Pulmonary artery endothelial cell (primary cell): Measurements from ENCODE around the gene FABP2. TPM values are rescaled to one million over a fixed set of nuclear protein-coding genes. Genes with fewer than 3 reads are reported as not detected.
"Not testable (repeated sequence)": the region's sequence is repeated elsewhere in the genome, so short reads cannot be mapped to it uniquely, and the experiment has no call there.

Experiments
- DNase-seq: peaks from one replicate; pipeline ENCODE4 v3.0.0-alpha.2; 2011; ENCODE audit warnings: low read depth, low spot score
- total RNA-seq: library from RNA; depleted of rRNA; stranded (reverse); fragments of >200 nt; gene quantifications from 2 replicates; pipeline ENCODE4 v1.2.3, GENCODE V29; 2014

The FABP2 gene
- total RNA-seq, 1 donor from 2014 or later = not detected

GRCh38 chr4:119310826-119311225 lies 11.1 kb downstream of the FABP2 start:
- DNase-seq = no peak

DNA sequence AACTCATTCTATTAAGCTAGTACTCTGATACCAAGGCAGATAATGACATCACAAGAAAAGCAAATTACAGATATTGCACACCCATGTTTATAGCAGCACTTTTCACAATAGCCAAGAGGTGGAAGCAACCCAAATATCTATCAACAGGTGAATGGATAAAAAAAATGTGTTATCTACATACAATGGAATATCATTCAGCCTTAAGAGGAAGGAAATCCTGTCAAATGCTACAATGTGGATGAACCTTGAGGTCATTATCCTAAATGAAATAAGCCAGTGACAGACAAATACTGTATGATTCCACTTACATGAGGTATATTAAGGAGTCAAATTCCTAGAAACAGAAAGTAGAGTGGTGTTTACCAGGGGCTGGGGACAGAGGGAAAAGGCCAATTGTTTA lies 14.3 kb downstream of the FABP2 start:
- DNase-seq = no peak

- no peak for DNase-seq
Measured at GRCh38 chr4:119304431-119304830, 17.5 kb downstream of the FABP2 start.

DNA sequence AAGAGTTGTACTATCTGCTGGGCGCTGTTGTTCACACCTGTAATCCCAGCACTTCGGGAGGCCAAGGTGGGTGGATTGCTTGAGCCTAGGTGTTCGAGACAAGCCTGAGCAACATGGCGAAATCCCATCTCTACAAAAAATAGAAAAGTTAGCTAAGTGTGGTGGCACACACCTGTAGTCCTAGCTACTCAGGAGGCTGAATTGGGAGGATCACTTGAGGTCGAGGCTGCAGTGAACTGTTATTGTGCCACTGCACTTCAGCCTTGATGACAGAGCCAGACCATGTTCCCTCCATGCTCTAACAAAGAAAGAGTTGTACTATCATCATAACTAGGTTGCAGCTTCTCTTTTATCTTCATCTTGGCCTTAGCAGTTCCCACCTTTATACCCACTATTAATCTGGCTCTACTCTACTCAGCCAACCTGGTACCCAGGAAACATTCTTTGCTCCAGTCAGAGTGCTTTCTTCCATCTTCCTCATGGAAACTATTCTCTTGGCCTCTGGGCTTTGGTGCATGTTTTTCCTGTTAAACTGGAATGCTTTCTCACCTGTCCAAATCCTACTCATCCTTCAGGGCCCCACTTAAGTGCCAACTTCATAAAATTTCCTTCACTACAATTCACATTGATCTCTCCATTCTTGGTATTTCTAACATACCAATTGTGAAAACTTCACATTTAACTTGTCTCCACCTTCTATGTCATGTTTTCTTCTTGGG lies 18.2 kb downstream of the FABP2 start:
- DNase-seq = no peak

- DNase-seq = no peak
Measured at GRCh38 chr4:119302073-119302832, 19.7 kb downstream of the FABP2 start.

DNA sequence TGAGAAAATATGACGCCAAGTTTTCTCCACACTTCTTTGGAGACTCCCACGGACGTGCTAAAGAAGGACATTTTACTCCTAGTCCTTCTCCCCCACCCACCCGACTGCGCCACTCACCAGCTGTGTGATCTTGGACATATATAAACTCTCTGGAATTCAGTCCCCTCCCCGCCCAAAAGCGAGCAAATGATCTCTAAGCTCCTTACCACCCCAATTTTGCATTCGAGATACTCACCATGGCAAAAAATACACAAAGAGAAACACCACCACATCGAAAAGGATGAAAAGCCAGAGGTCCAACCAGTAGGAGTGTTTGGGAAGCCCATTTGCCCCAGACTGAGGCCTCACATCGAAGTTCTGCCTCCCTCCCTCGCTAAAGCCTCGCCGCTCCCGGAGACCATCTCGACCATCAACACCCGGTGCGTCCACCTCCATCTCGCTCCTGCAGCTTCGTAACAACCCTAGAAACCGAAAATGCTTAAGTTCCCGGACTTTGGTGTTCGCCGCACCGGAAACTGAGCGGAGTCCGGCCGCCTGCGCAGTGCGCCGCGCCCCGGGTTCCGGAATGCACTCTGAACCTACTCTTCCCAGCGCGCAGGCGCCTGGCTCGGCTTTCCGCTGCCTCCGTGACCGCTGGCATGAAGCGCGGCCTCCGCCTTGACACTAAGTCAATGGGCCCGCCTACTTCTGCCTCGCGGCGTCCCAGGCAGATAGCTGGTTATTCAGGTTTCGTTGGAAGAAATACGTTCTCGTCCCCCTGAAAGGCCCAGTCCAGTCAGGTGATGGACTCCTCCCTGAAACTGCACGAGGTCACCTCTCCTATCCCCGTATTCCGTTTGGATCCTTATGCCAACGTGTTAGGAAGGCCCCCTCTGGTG lies 21.6 kb downstream of the FABP2 start:
- DNase-seq = peak; percentile 66

- DNase-seq = no peak
Measured at GRCh38 chr4:119299741-119300100, 22.2 kb downstream of the FABP2 start.

- no peak for DNase-seq
Measured at GRCh38 chr4:119299260-119299671, 22.7 kb downstream of the FABP2 start.

GRCh38 chr4:119297795-119298194 lies 24.1 kb downstream of the FABP2 start:
- DNase-seq = no peak

DNA sequence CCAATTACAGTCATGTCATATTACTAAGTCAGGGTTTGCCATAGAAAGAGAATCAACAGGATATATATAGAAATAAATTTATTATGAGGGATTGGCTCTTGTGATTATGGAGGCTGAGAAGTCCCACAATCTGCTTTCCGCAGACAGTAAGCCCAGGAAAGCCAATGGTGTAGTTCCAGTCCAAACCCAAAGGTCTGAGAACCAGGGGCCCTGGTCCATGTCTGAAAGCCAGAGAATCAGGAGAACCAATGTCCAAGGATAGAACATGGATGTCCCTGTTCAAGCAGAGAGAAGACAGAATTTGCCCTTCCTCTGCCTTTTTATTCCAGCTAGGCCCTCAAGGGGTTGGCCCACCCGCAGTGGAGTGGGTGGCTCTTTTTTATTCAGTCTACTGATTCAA lies 25.6 kb downstream of the FABP2 start:
- no peak for DNase-seq

DNA sequence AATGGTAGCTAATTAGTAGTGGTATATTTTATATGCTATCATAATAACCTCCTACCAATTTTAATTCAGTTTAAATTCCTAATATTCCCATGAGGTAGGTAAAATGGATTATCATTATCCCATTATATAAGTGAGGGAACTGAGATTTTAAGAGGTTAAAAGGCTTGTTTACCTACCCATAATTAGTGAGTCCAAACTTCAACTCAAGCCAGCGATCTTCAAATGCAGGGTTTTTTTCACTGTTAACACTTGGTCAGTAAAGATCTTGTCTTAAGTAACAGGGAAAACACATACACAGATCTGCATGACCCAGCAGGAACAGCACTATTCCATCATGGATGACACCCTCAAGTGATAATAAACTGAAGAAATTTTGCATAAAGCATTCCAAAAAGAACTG lies 31.3 kb downstream of the FABP2 start:
- DNase-seq = no peak

DNA sequence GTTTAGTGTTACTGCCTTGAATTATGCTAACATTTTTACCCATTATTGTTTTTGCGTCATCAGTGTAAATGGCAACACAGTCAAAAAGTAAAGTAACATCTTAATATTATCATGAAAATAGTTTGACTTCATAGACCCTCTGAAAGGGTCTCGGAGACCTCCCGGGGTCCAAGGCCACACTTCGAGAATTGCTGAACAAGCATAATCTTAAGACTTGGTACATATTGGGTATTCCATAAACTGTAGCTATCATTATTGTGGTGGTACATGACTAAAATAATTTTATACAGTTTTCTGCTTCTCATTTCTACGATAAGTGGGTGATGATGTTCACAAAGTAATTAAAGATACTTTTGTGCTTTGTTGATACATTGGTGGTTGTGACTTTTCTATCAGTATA lies 32.6 kb downstream of the FABP2 start:
- DNase-seq = no peak

DNA sequence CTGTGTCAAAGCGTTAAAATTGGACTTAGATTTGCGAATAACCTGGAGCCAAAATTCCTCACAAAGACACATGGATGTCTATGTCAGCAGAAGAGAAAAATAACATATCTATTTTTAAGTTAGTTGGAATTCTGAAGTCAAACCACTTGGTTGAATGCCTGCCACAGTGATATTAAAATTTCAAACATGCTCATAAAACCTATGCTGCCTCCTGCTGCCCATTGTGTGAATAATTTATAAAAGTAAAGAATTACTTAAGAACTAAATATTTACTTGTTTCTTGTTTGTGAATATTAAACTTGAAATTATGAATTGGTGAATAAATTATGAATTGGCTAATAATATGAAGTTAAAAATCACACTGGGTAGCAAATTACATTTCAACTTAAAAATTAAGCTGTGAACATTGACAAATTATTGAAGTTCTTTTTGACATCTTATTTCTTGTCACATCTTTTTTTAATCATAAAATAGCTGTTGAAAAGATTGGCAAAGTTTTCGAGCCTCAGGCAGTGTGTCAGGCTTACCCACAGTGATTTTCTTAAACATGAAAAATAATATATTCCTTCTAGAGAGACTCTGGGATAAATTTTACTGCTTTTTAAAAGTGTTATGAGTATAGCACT lies 35.4 kb downstream of the FABP2 start:
- DNase-seq = no peak

- DNase-seq = no peak
Measured at GRCh38 chr4:119284876-119285780, 36.8 kb downstream of the FABP2 start.

DNA sequence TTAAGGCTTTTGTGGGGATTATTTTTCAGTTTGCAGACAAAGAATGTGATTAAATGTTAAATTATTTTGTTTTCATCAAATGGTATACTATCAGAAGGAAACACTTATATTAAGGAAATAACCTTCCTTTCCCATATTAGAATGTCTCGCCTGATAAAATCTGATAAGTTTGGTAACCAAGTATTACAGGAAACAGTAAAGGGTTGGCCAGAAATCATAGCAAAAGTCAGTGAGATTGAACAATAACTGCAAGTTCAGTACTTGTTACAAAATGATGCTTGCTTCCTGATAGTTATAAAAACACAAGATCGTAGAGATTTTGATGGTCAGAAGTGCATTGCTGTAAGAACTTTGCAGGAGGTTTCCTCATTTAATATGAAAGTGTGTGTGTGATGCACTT lies 40.5 kb downstream of the FABP2 start:
- peak; percentile 87 for DNase-seq

DNA sequence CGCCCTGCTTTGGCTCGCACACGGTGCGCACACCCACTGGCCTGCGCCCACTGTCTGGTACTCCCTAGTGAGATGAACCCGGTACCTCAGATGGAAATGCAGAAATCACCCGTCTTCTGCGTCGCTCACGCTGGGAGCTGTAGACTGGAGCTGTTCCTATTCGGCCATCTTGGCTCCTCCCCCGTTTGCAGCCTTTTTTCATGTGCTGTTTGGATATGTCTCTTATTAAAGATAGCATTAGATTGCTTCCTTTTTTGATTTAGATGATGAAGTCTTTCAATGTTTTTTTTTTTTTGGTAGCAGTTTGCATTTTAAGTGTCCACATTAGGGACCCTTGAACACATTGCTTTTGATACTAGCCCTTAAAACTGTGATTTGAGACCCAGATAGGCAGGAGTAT lies 42.0 kb downstream of the FABP2 start:
- DNase-seq = not testable (repeated sequence)

- not testable (repeated sequence) for DNase-seq
Measured at GRCh38 chr4:119279541-119279940, 42.4 kb downstream of the FABP2 start.

DNA sequence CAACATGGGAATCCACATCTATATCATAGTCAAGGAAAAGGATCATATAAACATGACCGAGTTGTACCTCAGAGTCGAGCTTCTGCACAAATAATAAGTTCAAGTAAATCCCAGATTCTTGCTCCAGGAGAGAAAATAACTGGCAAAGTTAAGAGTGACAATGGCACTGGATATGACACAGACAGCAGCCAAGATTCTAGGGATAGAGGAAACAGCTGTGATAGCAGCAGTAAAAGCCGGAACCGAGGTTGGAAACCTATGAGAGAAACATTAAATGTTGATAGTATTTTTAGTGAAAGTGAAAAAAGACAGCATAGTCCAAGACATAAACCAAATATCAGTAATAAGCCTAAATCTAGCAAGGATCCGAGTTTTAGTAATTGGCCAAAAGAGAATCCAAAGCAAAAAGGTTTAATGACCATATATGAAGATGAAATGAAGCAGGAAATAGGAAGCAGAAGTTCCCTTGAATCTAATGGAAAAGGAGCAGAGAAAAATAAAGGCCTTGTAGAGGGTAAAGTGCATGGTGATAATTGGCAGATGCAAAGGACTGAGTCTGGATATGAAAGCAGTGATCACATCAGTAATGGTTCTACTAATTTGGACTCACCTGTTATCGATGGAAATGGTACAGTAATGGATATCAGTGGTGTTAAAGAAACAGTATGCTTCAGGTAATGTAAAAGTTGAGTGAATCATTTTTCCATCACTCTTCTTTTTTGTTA lies 50.4 kb downstream of the FABP2 start:
- DNase-seq = peak; percentile 33

DNA sequence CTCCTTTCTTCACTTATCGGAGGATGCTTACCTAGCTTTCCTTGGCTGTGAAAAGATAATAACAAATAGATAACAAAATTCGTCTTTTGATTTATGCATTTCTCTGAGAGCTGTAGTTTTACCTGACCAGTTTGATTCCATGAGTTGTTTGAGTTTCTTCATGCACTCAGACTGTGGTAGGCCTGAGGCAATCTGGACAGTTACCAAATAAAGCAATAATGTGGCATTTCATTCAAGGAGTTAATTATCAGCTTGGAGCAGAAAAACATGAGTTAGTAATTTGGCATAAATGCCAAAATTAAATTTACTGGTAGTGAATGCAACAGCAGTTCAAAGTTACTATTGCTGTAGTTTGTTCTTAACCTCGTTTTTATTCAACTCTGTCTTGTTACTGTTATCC lies 53.5 kb downstream of the FABP2 start:
- no peak for DNase-seq
